SK-N-SH (cell line): ENCODE data around the gene BCL2A1.

ENCODE experiments used
- EP300 ChIP-seq, 2 experiments: IDR thresholded peaks; 2 replicates each; pipeline versions ENCODE4 v1.4.0 to v1.6.1; 2012; ENCODE audit warnings: borderline replicate concordance in 1 of 2, low read depth in 1 of 2, low read length in 1 of 2
- MEF2A ChIP-seq: IDR thresholded peaks from 2 replicates; pipeline ENCODE4 v1.4.0; 2012; ENCODE audit warnings: low read depth, borderline replicate concordance
- MXI1 ChIP-seq: IDR thresholded peaks from 2 replicates; pipeline ENCODE4 v1.6.1; 2012; ENCODE audit warnings: mild to moderate bottlenecking, low read depth, low read length, improper control_type of control experiment
- NFIC ChIP-seq: IDR thresholded peaks from 2 replicates; pipeline ENCODE4 v1.4.0; 2012; ENCODE audit warnings: borderline replicate concordance
- NRF1 ChIP-seq: IDR thresholded peaks from 2 replicates; pipeline ENCODE4 v1.6.1; 2012; ENCODE audit warnings: low read depth, mild to moderate bottlenecking, low read length
- POLR2AphosphoS5 ChIP-seq: IDR thresholded peaks from 2 replicates; pipeline ENCODE4 v1.6.1; 2012; ENCODE audit warnings: low read depth, low read length
- RCOR1 ChIP-seq: fragments of 150-350 bp; IDR thresholded peaks from 2 replicates; pipeline ENCODE4 v1.6.1; 2017; ENCODE audit warnings: antibody characterized with exemption, low read length
- SMC3 ChIP-seq: IDR thresholded peaks from 2 replicates; pipeline ENCODE4 v1.6.1; 2012; ENCODE audit warnings: low read depth, low read length, improper control_type of control experiment
- TAF1 ChIP-seq: IDR thresholded peaks from 2 replicates; pipeline ENCODE4 v1.6.1; 2012; ENCODE audit warnings: low read depth, mild to moderate bottlenecking, low read length, moderate library complexity, borderline replicate concordance
- TF ChIP-seq, protein P1 (sequence below): fragments of 200-600 bp; sonication (generic); IDR thresholded peaks from 2 replicates; pipeline ENCODE4 v1.6.1; 2017; ENCODE audit warnings: antibody characterized with exemption, mild to moderate bottlenecking, moderate library complexity
- TF ChIP-seq, protein P2 (sequence below): IDR thresholded peaks from 2 replicates; pipeline ENCODE4 v1.6.1; 2012; ENCODE audit warnings: mild to moderate bottlenecking, low read depth, low read length, moderate library complexity
- TF ChIP-seq, protein P3 (sequence below): IDR thresholded peaks from 2 replicates; pipeline ENCODE4; 2012
- TF ChIP-seq, protein P4 (sequence below): IDR thresholded peaks from 2 replicates; pipeline ENCODE4 v1.4.0; 2012; ENCODE audit warnings: low read depth

DNA sequence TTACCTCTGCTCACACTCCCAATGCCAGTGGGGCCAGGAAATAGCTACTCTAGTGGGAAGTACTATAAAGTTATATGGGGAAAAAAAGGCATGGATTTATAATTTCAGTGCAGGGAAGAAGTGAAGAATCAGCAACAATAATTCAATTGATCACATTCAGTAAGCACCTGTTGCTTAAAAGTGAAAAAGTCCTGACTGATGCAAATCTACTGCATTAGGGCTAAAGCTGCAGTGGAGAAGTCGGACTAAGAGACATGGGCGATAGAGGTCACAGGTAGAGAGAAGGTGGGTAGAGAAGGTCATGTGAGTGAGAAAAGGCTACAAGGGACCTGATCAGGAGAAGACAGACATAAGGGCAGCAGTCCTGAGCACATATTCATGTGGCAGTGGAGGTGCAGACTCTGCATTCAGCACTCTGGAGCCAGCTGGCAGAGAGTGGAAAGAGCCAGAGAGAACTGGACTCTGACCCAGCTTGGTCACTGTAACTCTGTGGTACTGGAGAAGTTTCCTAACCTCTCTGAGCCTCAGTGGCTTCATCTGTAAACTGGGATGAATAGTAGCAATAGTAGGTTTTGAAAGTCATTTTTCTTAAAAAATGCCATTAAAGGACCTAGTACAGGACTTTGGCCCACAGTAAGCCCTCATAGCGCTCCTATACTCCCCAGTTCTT lies 17.6 kb upstream of the BCL2A1 start:
- TF ChIP-seq, protein P1, sequence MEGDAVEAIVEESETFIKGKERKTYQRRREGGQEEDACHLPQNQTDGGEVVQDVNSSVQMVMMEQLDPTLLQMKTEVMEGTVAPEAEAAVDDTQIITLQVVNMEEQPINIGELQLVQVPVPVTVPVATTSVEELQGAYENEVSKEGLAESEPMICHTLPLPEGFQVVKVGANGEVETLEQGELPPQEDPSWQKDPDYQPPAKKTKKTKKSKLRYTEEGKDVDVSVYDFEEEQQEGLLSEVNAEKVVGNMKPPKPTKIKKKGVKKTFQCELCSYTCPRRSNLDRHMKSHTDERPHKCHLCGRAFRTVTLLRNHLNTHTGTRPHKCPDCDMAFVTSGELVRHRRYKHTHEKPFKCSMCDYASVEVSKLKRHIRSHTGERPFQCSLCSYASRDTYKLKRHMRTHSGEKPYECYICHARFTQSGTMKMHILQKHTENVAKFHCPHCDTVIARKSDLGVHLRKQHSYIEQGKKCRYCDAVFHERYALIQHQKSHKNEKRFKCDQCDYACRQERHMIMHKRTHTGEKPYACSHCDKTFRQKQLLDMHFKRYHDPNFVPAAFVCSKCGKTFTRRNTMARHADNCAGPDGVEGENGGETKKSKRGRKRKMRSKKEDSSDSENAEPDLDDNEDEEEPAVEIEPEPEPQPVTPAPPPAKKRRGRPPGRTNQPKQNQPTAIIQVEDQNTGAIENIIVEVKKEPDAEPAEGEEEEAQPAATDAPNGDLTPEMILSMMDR: no peak
- TF ChIP-seq, protein P2, sequence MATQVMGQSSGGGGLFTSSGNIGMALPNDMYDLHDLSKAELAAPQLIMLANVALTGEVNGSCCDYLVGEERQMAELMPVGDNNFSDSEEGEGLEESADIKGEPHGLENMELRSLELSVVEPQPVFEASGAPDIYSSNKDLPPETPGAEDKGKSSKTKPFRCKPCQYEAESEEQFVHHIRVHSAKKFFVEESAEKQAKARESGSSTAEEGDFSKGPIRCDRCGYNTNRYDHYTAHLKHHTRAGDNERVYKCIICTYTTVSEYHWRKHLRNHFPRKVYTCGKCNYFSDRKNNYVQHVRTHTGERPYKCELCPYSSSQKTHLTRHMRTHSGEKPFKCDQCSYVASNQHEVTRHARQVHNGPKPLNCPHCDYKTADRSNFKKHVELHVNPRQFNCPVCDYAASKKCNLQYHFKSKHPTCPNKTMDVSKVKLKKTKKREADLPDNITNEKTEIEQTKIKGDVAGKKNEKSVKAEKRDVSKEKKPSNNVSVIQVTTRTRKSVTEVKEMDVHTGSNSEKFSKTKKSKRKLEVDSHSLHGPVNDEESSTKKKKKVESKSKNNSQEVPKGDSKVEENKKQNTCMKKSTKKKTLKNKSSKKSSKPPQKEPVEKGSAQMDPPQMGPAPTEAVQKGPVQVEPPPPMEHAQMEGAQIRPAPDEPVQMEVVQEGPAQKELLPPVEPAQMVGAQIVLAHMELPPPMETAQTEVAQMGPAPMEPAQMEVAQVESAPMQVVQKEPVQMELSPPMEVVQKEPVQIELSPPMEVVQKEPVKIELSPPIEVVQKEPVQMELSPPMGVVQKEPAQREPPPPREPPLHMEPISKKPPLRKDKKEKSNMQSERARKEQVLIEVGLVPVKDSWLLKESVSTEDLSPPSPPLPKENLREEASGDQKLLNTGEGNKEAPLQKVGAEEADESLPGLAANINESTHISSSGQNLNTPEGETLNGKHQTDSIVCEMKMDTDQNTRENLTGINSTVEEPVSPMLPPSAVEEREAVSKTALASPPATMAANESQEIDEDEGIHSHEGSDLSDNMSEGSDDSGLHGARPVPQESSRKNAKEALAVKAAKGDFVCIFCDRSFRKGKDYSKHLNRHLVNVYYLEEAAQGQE: no peak
- TF ChIP-seq EP300 (IDR thresholded peaks at IDR 0.05; ENCODE audit: borderline replicate concordance in 1 of 2, low read depth in 1 of 2, low read length in 1 of 2) (no peak), RCOR1 (no peak), NRF1 (no peak), MEF2A (no peak), POLR2AphosphoS5 (no peak), MXI1 (no peak), NFIC (no peak), SMC3 (no peak), TAF1 (no peak)
- TF ChIP-seq, protein P3, sequence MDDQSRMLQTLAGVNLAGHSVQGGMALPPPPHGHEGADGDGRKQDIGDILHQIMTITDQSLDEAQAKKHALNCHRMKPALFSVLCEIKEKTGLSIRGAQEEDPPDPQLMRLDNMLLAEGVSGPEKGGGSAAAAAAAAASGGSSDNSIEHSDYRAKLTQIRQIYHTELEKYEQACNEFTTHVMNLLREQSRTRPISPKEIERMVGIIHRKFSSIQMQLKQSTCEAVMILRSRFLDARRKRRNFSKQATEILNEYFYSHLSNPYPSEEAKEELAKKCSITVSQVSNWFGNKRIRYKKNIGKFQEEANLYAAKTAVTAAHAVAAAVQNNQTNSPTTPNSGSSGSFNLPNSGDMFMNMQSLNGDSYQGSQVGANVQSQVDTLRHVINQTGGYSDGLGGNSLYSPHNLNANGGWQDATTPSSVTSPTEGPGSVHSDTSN: no peak
- TF ChIP-seq, protein P4, sequence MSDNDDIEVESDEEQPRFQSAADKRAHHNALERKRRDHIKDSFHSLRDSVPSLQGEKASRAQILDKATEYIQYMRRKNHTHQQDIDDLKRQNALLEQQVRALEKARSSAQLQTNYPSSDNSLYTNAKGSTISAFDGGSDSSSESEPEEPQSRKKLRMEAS: no peak
